Panc1 (cell line): ENCODE data around the gene PIAS1.

ENCODE experiments used
- CTCF ChIP-seq: fragments of 450-650 bp; IDR thresholded peaks from 2 replicates; pipeline ENCODE4 v1.5.1; 2017; ENCODE audit warnings: mild to moderate bottlenecking
- POLR2AphosphoS5 ChIP-seq: IDR thresholded peaks from 2 replicates; pipeline ENCODE4 v1.6.1; 2012; ENCODE audit warnings: mild to moderate bottlenecking, low read depth, low read length, moderate library complexity
- REST ChIP-seq, 2 experiments: IDR thresholded peaks; 2 replicates each; pipeline ENCODE4 v1.6.1; 2011 to 2012; ENCODE audit warnings: low read depth in 2 of 2, control low read depth in 1 of 2, low read length in 1 of 2, mild to moderate bottlenecking in 1 of 2, moderate library complexity in 1 of 2; ENCODE audit not compliant: insufficient read depth in 1 of 2

- TF ChIP-seq CTCF (no peak), REST (IDR thresholded peaks at IDR 0.05; ENCODE audit: insufficient read depth in 1 of 2, low read depth in 2 of 2, low read length in 1 of 2) (no peak), POLR2AphosphoS5 (no peak)
These were observed 1.7 kb upstream of the PIAS1 start for GRCh38 chr15:68052431-68052830.
